GM12892 (cell line): Measurements from ENCODE around the gene RBM28.

Experiments used
- POLR2AphosphoS5 ChIP-seq: IDR thresholded peaks from 2 replicates; pipeline ENCODE4 v1.6.1; 2011; ENCODE audit warnings: low read depth, low read length, control low read depth
- TAF1 ChIP-seq: IDR thresholded peaks from 2 replicates; pipeline ENCODE4 v1.6.1; 2011; ENCODE audit warnings: low read depth, mild to moderate bottlenecking, control low read depth, low read length, borderline replicate concordance

- TF ChIP-seq TAF1 (no peak), POLR2AphosphoS5 (no peak)
Observed at GRCh38 chr7:128322040-128322643, 21.6 kb downstream of the RBM28 start.
